ENCODE results near the gene DSCAML1.

The DSCAML1 gene

GRCh38 chr11:117745346-117745745, 51.7 kb downstream of the DSCAML1 start:
- no peaks in the 10 kb centered on the region for H3K36me3 ChIP-seq (ENCODE audit: control insufficient read depth, insufficient read depth, low read length, severe bottlenecking)
- H3K27me3 ChIP-seq (replicated peaks; ENCODE audit: control insufficient read depth, insufficient read depth, low read length): peaks cover 41% of the 10 kb centered on the region
- no peak overlapping the region for H3K9ac ChIP-seq (ENCODE audit: low read length)
- no peak overlapping the region for H3K4me3 ChIP-seq (ENCODE audit: low read length)
- H3K9me3 ChIP-seq (ENCODE audit: control insufficient read depth, low read length): peaks cover 10% of the 10 kb centered on the region
- DNase-seq (ENCODE audit: low read depth): no peak
- no peaks in the 10 kb centered on the region for H3K4me1 ChIP-seq (ENCODE audit: control insufficient read depth, insufficient read depth, low read length)

- Histone ChIP-seq H3K27me3 (replicated peaks; ENCODE audit: control insufficient read depth, insufficient read depth, low read length) (peaks cover 39% of the 10 kb centered on the region), H3K9me3 (ENCODE audit: control insufficient read depth, low read length) (peaks cover 10% of the 10 kb centered on the region), H3K4me3 (ENCODE audit: low read length) (no peak overlapping the region), H3K9ac (ENCODE audit: low read length) (no peak overlapping the region), H3K36me3 (ENCODE audit: control insufficient read depth, insufficient read depth, low read length, severe bottlenecking) (no peaks in the 10 kb centered on the region), H3K4me1 (ENCODE audit: control insufficient read depth, insufficient read depth, low read length) (no peaks in the 10 kb centered on the region)
- no peak for DNase-seq (ENCODE audit: low read depth)
These were observed 52.4 kb downstream of the DSCAML1 start for GRCh38 chr11:117744471-117745150.

GRCh38 chr11:117743121-117743815, 53.7 kb downstream of the DSCAML1 start:
- no peak for DNase-seq (ENCODE audit: low read depth)
- Histone ChIP-seq H3K36me3 (ENCODE audit: control insufficient read depth, insufficient read depth, low read length, severe bottlenecking) (no peaks in the 10 kb centered on the region), H3K4me1 (ENCODE audit: control insufficient read depth, insufficient read depth, low read length) (no peaks in the 10 kb centered on the region), H3K27me3 (replicated peaks; ENCODE audit: control insufficient read depth, insufficient read depth, low read length) (peaks cover 35% of the 10 kb centered on the region), H3K4me3 (ENCODE audit: low read length) (no peak overlapping the region), H3K9me3 (ENCODE audit: control insufficient read depth, low read length) (peaks cover 10% of the 10 kb centered on the region), H3K9ac (ENCODE audit: low read length) (no peak overlapping the region)

- H3K9ac ChIP-seq (ENCODE audit: low read length): no peak overlapping the region
- H3K4me1 ChIP-seq (ENCODE audit: control insufficient read depth, insufficient read depth, low read length): no peaks in the 10 kb centered on the region
- no peak for DNase-seq (ENCODE audit: low read depth)
- H3K4me3 ChIP-seq (ENCODE audit: low read length): no peak overlapping the region
- H3K27me3 ChIP-seq (replicated peaks; ENCODE audit: control insufficient read depth, insufficient read depth, low read length): peaks cover 35% of the 10 kb centered on the region
- H3K9me3 ChIP-seq (ENCODE audit: control insufficient read depth, low read length): peaks cover 10% of the 10 kb centered on the region
- H3K36me3 ChIP-seq (ENCODE audit: control insufficient read depth, insufficient read depth, low read length, severe bottlenecking): no peaks in the 10 kb centered on the region
These were observed 58.6 kb downstream of the DSCAML1 start for GRCh38 chr11:117738246-117738957.

- peaks cover under 1% of the 10 kb centered on the region for H3K4me1 ChIP-seq (ENCODE audit: control insufficient read depth, insufficient read depth, low read length)
- H3K9ac ChIP-seq (ENCODE audit: low read length): no peak overlapping the region
- H3K27me3 ChIP-seq (replicated peaks; ENCODE audit: control insufficient read depth, insufficient read depth, low read length): peaks cover 43% of the 10 kb centered on the region
These were observed 61.6 kb downstream of the DSCAML1 start for GRCh38 chr11:117735350-117735977.

GRCh38 chr11:117734601-117735024, 62.4 kb downstream of the DSCAML1 start:
- Histone ChIP-seq H3K9me3 (ENCODE audit: control insufficient read depth, low read length) (no peaks in the 10 kb centered on the region), H3K4me3 (ENCODE audit: low read length) (no peak overlapping the region), H3K36me3 (ENCODE audit: control insufficient read depth, insufficient read depth, low read length, severe bottlenecking) (no peaks in the 10 kb centered on the region), H3K9ac (ENCODE audit: low read length) (no peak overlapping the region), H3K27me3 (replicated peaks; ENCODE audit: control insufficient read depth, insufficient read depth, low read length) (peaks cover 39% of the 10 kb centered on the region), H3K4me1 (ENCODE audit: control insufficient read depth, insufficient read depth, low read length) (peaks cover 4% of the 10 kb centered on the region)
- no peak for DNase-seq (ENCODE audit: low read depth)

More at GRCh38 chr11:117735350-117735977, 61.6 kb downstream of the DSCAML1 start:
- no peak overlapping the region for H3K4me3 ChIP-seq (ENCODE audit: low read length)
- no peaks in the 10 kb centered on the region for H3K36me3 ChIP-seq (ENCODE audit: control insufficient read depth, insufficient read depth, low read length, severe bottlenecking)
- no peaks in the 10 kb centered on the region for H3K9me3 ChIP-seq (ENCODE audit: control insufficient read depth, low read length)
- no peak for DNase-seq (ENCODE audit: low read depth)

- H3K4me1 ChIP-seq (ENCODE audit: control insufficient read depth, insufficient read depth, low read length): peaks cover 4% of the 10 kb centered on the region
- no peak overlapping the region for H3K4me3 ChIP-seq (ENCODE audit: low read length)
- peaks cover 9% of the 10 kb centered on the region for H3K9me3 ChIP-seq (ENCODE audit: control insufficient read depth, low read length)
- no peak for DNase-seq (ENCODE audit: low read depth)
- H3K36me3 ChIP-seq (ENCODE audit: control insufficient read depth, insufficient read depth, low read length, severe bottlenecking): no peaks in the 10 kb centered on the region
- H3K27me3 ChIP-seq (replicated peaks; ENCODE audit: control insufficient read depth, insufficient read depth, low read length): peaks cover 38% of the 10 kb centered on the region
- H3K9ac ChIP-seq (ENCODE audit: low read length): no peak overlapping the region
These were observed 63.7 kb downstream of the DSCAML1 start for GRCh38 chr11:117733316-117733715.

- no peaks in the 10 kb centered on the region for H3K36me3 ChIP-seq (ENCODE audit: control insufficient read depth, insufficient read depth, low read length, severe bottlenecking)
- H3K4me3 ChIP-seq (ENCODE audit: low read length): no peak overlapping the region
- peaks cover 42% of the 10 kb centered on the region for H3K27me3 ChIP-seq (replicated peaks; ENCODE audit: control insufficient read depth, insufficient read depth, low read length)
- peaks cover 4% of the 10 kb centered on the region for H3K4me1 ChIP-seq (ENCODE audit: control insufficient read depth, insufficient read depth, low read length)
- DNase-seq (ENCODE audit: low read depth): no peak
- H3K9me3 ChIP-seq (ENCODE audit: control insufficient read depth, low read length): peaks cover 19% of the 10 kb centered on the region
- no peak overlapping the region for H3K9ac ChIP-seq (ENCODE audit: low read length)
These were observed 65.2 kb downstream of the DSCAML1 start for GRCh38 chr11:117731722-117732290.

GRCh38 chr11:117730208-117730800, 66.7 kb downstream of the DSCAML1 start:
- Histone ChIP-seq H3K9me3 (ENCODE audit: control insufficient read depth, low read length) (peaks cover 19% of the 10 kb centered on the region), H3K9ac (ENCODE audit: low read length) (no peak overlapping the region), H3K4me1 (ENCODE audit: control insufficient read depth, insufficient read depth, low read length) (peaks cover 4% of the 10 kb centered on the region), H3K36me3 (ENCODE audit: control insufficient read depth, insufficient read depth, low read length, severe bottlenecking) (no peaks in the 10 kb centered on the region), H3K4me3 (ENCODE audit: low read length) (no peak overlapping the region), H3K27me3 (replicated peaks; ENCODE audit: control insufficient read depth, insufficient read depth, low read length) (peaks cover 37% of the 10 kb centered on the region)
- DNase-seq (ENCODE audit: low read depth): no peak

GRCh38 chr11:117725048-117725734, 71.8 kb downstream of the DSCAML1 start:
- peaks cover 9% of the 10 kb centered on the region for H3K4me1 ChIP-seq (ENCODE audit: control insufficient read depth, insufficient read depth, low read length)
- no peak overlapping the region for H3K4me3 ChIP-seq (ENCODE audit: low read length)
- H3K9me3 ChIP-seq (ENCODE audit: control insufficient read depth, low read length): peaks cover 19% of the 10 kb centered on the region
- no peak for DNase-seq (ENCODE audit: low read depth)
- H3K36me3 ChIP-seq (ENCODE audit: control insufficient read depth, insufficient read depth, low read length, severe bottlenecking): no peaks in the 10 kb centered on the region
- peaks cover 53% of the 10 kb centered on the region for H3K27me3 ChIP-seq (replicated peaks; ENCODE audit: control insufficient read depth, insufficient read depth, low read length)
- no peak overlapping the region for H3K9ac ChIP-seq (ENCODE audit: low read length)

Data from adipocyte (in vitro differentiated cells).